IMR-90 (cell line): ENCODE results near the gene TBC1D8. TPM values are rescaled to one million over a fixed set of nuclear protein-coding genes. Genes with fewer than 3 reads are reported as not detected.

Source experiments
- ATAC-seq: fragments of 200-7000 bp; cut with Tn5 transposase; 2 replicates; pipeline ENCODE4 v1.9.1; 2020; ENCODE audit warnings: low read depth, mild to moderate bottlenecking, moderate library complexity
- BruUV-seq: library from RNA; stranded (reverse); fragments of 400-500 nt; replicated peaks from 2 replicates; lab custom pipeline; 2021; lab: Mats Ljungman, UMichigan
- CTCF ChIA-PET: fragments of 300-600 bp; formaldehyde crosslinking; extraction: SDS; loops from one replicate; lab custom pipeline; 2021; ENCODE audit warnings: antibody characterized with exemption; lab: Yijun Ruan, JAX
- POLR2A ChIA-PET: fragments of 300-600 bp; sonication (Branson Sonifier 250); formaldehyde crosslinking; loops from one replicate; lab custom pipeline; 2022; ENCODE audit warnings: antibody characterized with exemption; ENCODE audit not compliant: unreplicated experiment; lab: Charles Lee
- DNase-seq: peaks from one replicate; pipeline ENCODE4 v3.0.0; 2013
- H2AFZ ChIP-seq: replicated peaks from 2 replicates; pipeline ENCODE3; 2013; ENCODE audit warnings: low read length, mild to moderate bottlenecking; ENCODE audit not compliant: poor library complexity
- H2AK5ac ChIP-seq: 2 replicates; pipeline ENCODE4 v1.6.1; 2013; ENCODE audit warnings: low read depth, low read length, inconsistent platforms
- H2AK9ac ChIP-seq: replicated peaks from 2 replicates; pipeline ENCODE3; 2013; ENCODE audit warnings: mild to moderate bottlenecking, low read depth, low read length, moderate library complexity; ENCODE audit not compliant: poor library complexity
- H2BK120ac ChIP-seq: 2 replicates; pipeline ENCODE4 v1.6.1; 2013; ENCODE audit warnings: low read depth, low read length, inconsistent platforms
- H2BK15ac ChIP-seq: 3 replicates; pipeline ENCODE4 v1.6.1; 2013; ENCODE audit warnings: low read depth, low read length, inconsistent platforms
- H2BK20ac ChIP-seq: 2 replicates; pipeline ENCODE4 v1.6.1; 2013; ENCODE audit warnings: low read depth, mild to moderate bottlenecking, inconsistent platforms, low read length, moderate library complexity
- H2BK5ac ChIP-seq: 2 replicates; pipeline ENCODE4 v1.6.1; 2013; ENCODE audit warnings: mild to moderate bottlenecking, low read depth, low read length, inconsistent platforms; ENCODE audit not compliant: poor library complexity, severe bottlenecking
- H3K14ac ChIP-seq: replicated peaks from 2 replicates; pipeline ENCODE4 v1.6.1; 2013; ENCODE audit warnings: low read depth, low read length, inconsistent platforms
- H3K18ac ChIP-seq: 2 replicates; pipeline ENCODE4 v1.6.1; 2013; ENCODE audit warnings: low read depth, low read length, control low read depth
- H3K23ac ChIP-seq: 2 replicates; pipeline ENCODE4 v1.6.1; 2013; ENCODE audit warnings: low read depth, low read length, inconsistent platforms
- H3K27ac ChIP-seq: 2 replicates; pipeline ENCODE4 v1.5.1; 2013; ENCODE audit warnings: mild to moderate bottlenecking, control low read depth, low read length; ENCODE audit not compliant: insufficient read depth
- H3K27me3 ChIP-seq: 2 replicates; pipeline ENCODE4 v1.6.1; 2013; ENCODE audit warnings: low read length; ENCODE audit not compliant: control insufficient read depth, insufficient read depth
- H3K36me3 ChIP-seq: 2 replicates; pipeline ENCODE4 v1.6.1; 2013; ENCODE audit warnings: low read length, mixed read lengths; ENCODE audit not compliant: control insufficient read depth, insufficient read depth
- H3K4ac ChIP-seq: 2 replicates; pipeline ENCODE4 v1.6.1; 2013; ENCODE audit warnings: low read depth, low read length, inconsistent platforms
- H3K4me1 ChIP-seq: 2 replicates; pipeline ENCODE4 v1.6.1; 2013; ENCODE audit warnings: low read length, mixed read lengths; ENCODE audit not compliant: control insufficient read depth, insufficient read depth
- H3K4me2 ChIP-seq: 2 replicates; pipeline ENCODE4 v1.6.1; 2013; ENCODE audit warnings: low read depth, mild to moderate bottlenecking, control low read depth, low read length, moderate library complexity
- H3K4me3 ChIP-seq: 2 replicates; pipeline ENCODE4 v1.5.1; 2013; ENCODE audit warnings: low read depth, mild to moderate bottlenecking, control low read depth, low read length, moderate library complexity; ENCODE audit not compliant: insufficient read depth
- H3K56ac ChIP-seq: 2 replicates; pipeline ENCODE4 v1.6.1; 2013; ENCODE audit warnings: low read length, inconsistent platforms; ENCODE audit not compliant: insufficient read depth; ENCODE audit errors: extremely low read depth
- H3K79me1 ChIP-seq, 2 experiments: 2 replicates each; pipeline ENCODE4 v1.6.1; 2013; ENCODE audit warnings: low read length in 2 of 2, inconsistent platforms in 1 of 2, low read depth in 1 of 2
- H3K9ac ChIP-seq: 2 replicates; pipeline ENCODE4 v1.6.1; 2013; ENCODE audit warnings: low read depth, low read length, control low read depth
- H3K9me1 ChIP-seq: 2 replicates; pipeline ENCODE4 v1.6.1; 2013; ENCODE audit warnings: low read length, inconsistent platforms; ENCODE audit not compliant: insufficient read depth
- H3K9me3 ChIP-seq: 2 replicates; pipeline ENCODE4 v1.6.1; 2013; ENCODE audit warnings: low read length; ENCODE audit not compliant: control insufficient read depth, insufficient read depth
- H4K20me1 ChIP-seq: 2 replicates; pipeline ENCODE4 v1.6.1; 2013; ENCODE audit warnings: low read length, inconsistent platforms; ENCODE audit not compliant: insufficient read depth
- H4K5ac ChIP-seq: 2 replicates; pipeline ENCODE4 v1.6.1; 2013; ENCODE audit warnings: mild to moderate bottlenecking, low read depth, low read length, control low read depth
- H4K8ac ChIP-seq, 2 experiments: 2 replicates each; pipeline ENCODE4 v1.6.1; 2013; ENCODE audit warnings: low read depth in 2 of 2, low read length in 2 of 2, control low read depth in 1 of 2, inconsistent platforms in 1 of 2
- H4K91ac ChIP-seq: 2 replicates; pipeline ENCODE4 v1.6.1; 2013; ENCODE audit warnings: low read depth, low read length, inconsistent platforms; ENCODE audit not compliant: insufficient read depth
- BHLHE40 ChIP-seq: fragments of 150-350 bp; IDR thresholded peaks from 2 replicates; pipeline ENCODE4 v1.6.1; 2016; ENCODE audit warnings: mild to moderate bottlenecking, low read depth, low read length
- CEBPB ChIP-seq: IDR thresholded peaks from 2 replicates; pipeline ENCODE4 v1.6.1; 2012; ENCODE audit warnings: low read depth, low read length, improper control_type of control experiment
- CHD1 ChIP-seq: IDR thresholded peaks from 2 replicates; pipeline ENCODE4 v1.6.1; 2012; ENCODE audit warnings: low read depth, low read length, improper control_type of control experiment
- FOS ChIP-seq: fragments of 150-350 bp; IDR thresholded peaks from 2 replicates; pipeline ENCODE4 v1.6.1; 2016; ENCODE audit warnings: low read depth, low read length
- MAFK ChIP-seq: IDR thresholded peaks from 2 replicates; pipeline ENCODE4 v1.6.1; 2012; ENCODE audit warnings: low read depth, low read length, improper control_type of control experiment
- MAZ ChIP-seq: IDR thresholded peaks from 2 replicates; pipeline ENCODE4 v1.6.1; 2012; ENCODE audit warnings: low read depth, mild to moderate bottlenecking, low read length, improper control_type of control experiment, moderate library complexity, borderline replicate concordance
- MXI1 ChIP-seq: IDR thresholded peaks from 2 replicates; pipeline ENCODE4 v1.6.1; 2012; ENCODE audit warnings: low read depth, mild to moderate bottlenecking, low read length, moderate library complexity, borderline replicate concordance
- NFE2L2 ChIP-seq: fragments of 150-350 bp; IDR thresholded peaks from 2 replicates; pipeline ENCODE4 v1.6.1; 2016; ENCODE audit warnings: low read depth, mild to moderate bottlenecking, low read length
- POLR2A ChIP-seq: IDR thresholded peaks from 2 replicates; pipeline ENCODE4 v1.6.1; 2012; ENCODE audit warnings: mild to moderate bottlenecking, low read depth, low read length
- RAD21 ChIP-seq: IDR thresholded peaks from 2 replicates; pipeline ENCODE4 v1.6.1; 2012; ENCODE audit warnings: low read length, improper control_type of control experiment
- RCOR1 ChIP-seq: IDR thresholded peaks from 2 replicates; pipeline ENCODE4 v1.6.1; 2012; ENCODE audit warnings: mild to moderate bottlenecking, low read length, improper control_type of control experiment; ENCODE audit not compliant: insufficient replicate concordance
- SMC3 ChIP-seq: fragments of 150-350 bp; IDR thresholded peaks from 2 replicates; pipeline ENCODE4 v1.6.1; 2016; ENCODE audit warnings: low read depth, mild to moderate bottlenecking, antibody characterized with exemption, low read length, moderate library complexity
- WGBS, 2 experiments: methylation state at CpG; one replicate each; pipeline versions ENCODE4 v1.1.5 to v1.1.7; 2013; ENCODE audit warnings: missing lambda C conversion rate in 2 of 2; ENCODE audit not compliant: insufficient read length in 1 of 2; ENCODE audit errors: extremely low coverage in 2 of 2; 5-methylcytosine and 5-hydroxymethylcytosine counted together
- dilution Hi-C: fragments of 300-500 bp; cut with HindIII; formaldehyde crosslinking; loops from one replicate; pipeline ENCODE4 v1.14.3; 2018; ENCODE audit warnings: low sequenced_read_pairs; ENCODE audit not compliant: unreplicated experiment
- in situ Hi-C: fragments of 300-500 bp; cut with MboI; formaldehyde crosslinking; loops from 3 replicates; pipeline ENCODE4 v1.14.3; 2019; ENCODE audit warnings: low sequenced_read_pairs, inconsistent platforms, mixed read lengths
- intact Hi-C: fragments of 100-400 bp; cut with micrococcal nuclease; formaldehyde crosslinking; loops from 2 replicates; pipeline ENCODE4 v1.10.0; 2022
- polyA plus RNA-seq, 3 experiments: library from polyadenylated mRNA; depleted of rRNA; stranded (reverse); fragments of >200 nt; gene quantifications; 2 replicates each; pipeline ENCODE4 v1.2.3, GENCODE V29; 2012; ENCODE audit warnings: low replicate concordance in 1 of 3
- total RNA-seq: library from RNA; depleted of rRNA; stranded (reverse); fragments of >200 nt; gene quantifications from 2 replicates; pipeline ENCODE4 v1.2.3, GENCODE V29; 2012
- TF ChIP-seq, protein P1 (sequence below): conservative IDR thresholded peaks from 2 replicates; pipeline ENCODE4 v1.5.1; 2012; ENCODE audit warnings: mild to moderate bottlenecking, low read depth, low read length, improper control_type of control experiment

TBC1D8 gene
- total and polyA plus RNA-seq, 2 of the 4 experiments (the other 2 are of a cell fraction): 1.3 to 1.5 TPM

GRCh38 chr2:101053117-101053516 is 98.1 kb downstream of the TBC1D8 start (continued):
- TF ChIP-seq, protein P1, sequence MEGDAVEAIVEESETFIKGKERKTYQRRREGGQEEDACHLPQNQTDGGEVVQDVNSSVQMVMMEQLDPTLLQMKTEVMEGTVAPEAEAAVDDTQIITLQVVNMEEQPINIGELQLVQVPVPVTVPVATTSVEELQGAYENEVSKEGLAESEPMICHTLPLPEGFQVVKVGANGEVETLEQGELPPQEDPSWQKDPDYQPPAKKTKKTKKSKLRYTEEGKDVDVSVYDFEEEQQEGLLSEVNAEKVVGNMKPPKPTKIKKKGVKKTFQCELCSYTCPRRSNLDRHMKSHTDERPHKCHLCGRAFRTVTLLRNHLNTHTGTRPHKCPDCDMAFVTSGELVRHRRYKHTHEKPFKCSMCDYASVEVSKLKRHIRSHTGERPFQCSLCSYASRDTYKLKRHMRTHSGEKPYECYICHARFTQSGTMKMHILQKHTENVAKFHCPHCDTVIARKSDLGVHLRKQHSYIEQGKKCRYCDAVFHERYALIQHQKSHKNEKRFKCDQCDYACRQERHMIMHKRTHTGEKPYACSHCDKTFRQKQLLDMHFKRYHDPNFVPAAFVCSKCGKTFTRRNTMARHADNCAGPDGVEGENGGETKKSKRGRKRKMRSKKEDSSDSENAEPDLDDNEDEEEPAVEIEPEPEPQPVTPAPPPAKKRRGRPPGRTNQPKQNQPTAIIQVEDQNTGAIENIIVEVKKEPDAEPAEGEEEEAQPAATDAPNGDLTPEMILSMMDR: no peak
- TF ChIP-seq CEBPB (no peak), RAD21 (no peak), MXI1 (no peak)

DNA sequence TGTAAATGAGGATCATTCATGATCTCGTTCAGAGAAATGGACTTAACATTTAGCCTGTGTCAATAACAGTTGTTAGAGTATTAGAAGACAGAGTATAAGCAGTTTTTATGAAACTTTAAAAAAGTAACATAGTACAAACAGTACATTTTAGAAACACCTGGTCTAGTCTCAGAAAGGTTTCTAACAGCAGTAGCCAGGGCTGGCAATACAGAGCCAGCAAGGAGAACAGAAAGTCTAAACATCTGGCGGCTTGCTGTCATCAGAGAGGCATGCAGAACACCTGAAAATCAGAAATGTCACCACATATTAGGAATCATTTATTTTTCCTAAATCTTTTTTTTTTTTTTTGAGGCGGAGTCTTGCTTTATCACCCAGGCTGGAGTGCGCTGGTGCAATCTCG is 99.0 kb downstream of the TBC1D8 start:
- ATAC-seq (no peak), DNase-seq (no peak)
- H4K8ac ChIP-seq: no peak overlapping the region
- dilution Hi-C loops (no loop called here), intact Hi-C loops (no loop called here), in situ Hi-C loops (no loop called here)
- no peak overlapping the region for H3K4me3 ChIP-seq
- H3K9me1 ChIP-seq: no peaks in the 10 kb centered on the region; the same call in 1 of the 2 replicates
- no peak overlapping the region for H3K18ac ChIP-seq
- no peak overlapping the region for H3K4ac ChIP-seq
- no peak overlapping the region for H3K14ac ChIP-seq
- H3K56ac ChIP-seq: no peak overlapping the region
- H3K23ac ChIP-seq: no peak overlapping the region
- H2AK9ac ChIP-seq: no peak overlapping the region
- H4K91ac ChIP-seq: no peak overlapping the region
- no peak overlapping the region for H2BK15ac ChIP-seq
- H3K79me1 ChIP-seq: 0 out of 4 replicates have a peak, but pooled peaks cover 0 to 4% of the 10 kb centered on the region in 2 experiments
- H3K9ac ChIP-seq: no peak overlapping the region
- H4K5ac ChIP-seq: no peak overlapping the region
- H2AK5ac ChIP-seq: no peak overlapping the region
- no TSS peak for BruUV-seq
- no peak overlapping the region for H2BK20ac ChIP-seq
- CTCF ChIA-PET: no interaction called here
- no peak overlapping the region for H2AFZ ChIP-seq
- no peak overlapping the region for H2BK5ac ChIP-seq
- no peaks in the 10 kb centered on the region for H4K20me1 ChIP-seq
- POLR2A ChIA-PET: no interaction called here
- no peaks in the 10 kb centered on the region; the same call in 1 of the 2 replicates for H3K4me1 ChIP-seq
- no CpG with 5 or more reads among the region's 5 CpGs for WGBS, 2 experiments
- no peak overlapping the region for H2BK120ac ChIP-seq
- H3K9me3 ChIP-seq: no peaks in the 10 kb centered on the region
- H3K27ac ChIP-seq: no peak overlapping the region
- H3K27me3 ChIP-seq: no peaks in the 10 kb centered on the region
- H3K36me3 ChIP-seq: no peaks in the 10 kb centered on the region
- no peak overlapping the region for H3K4me2 ChIP-seq
- no peak for TF ChIP-seq MAZ
- no peak for TF ChIP-seq FOS
- no peak for TF ChIP-seq MAFK
- TF ChIP-seq CEBPB: no peak
- no peak for TF ChIP-seq MXI1
- no peak for TF ChIP-seq BHLHE40
- TF ChIP-seq RAD21: no peak
- no peak for TF ChIP-seq POLR2A
- no peak for TF ChIP-seq SMC3
- no peak for TF ChIP-seq RCOR1
- TF ChIP-seq, protein P1: no peak
- no peak for TF ChIP-seq NFE2L2
- no peak for TF ChIP-seq CHD1
